ENCODE measurements around the gene TMEM54. TPM values are rescaled to one million over a fixed set of nuclear protein-coding genes. Genes with fewer than 3 reads are reported as not detected.

Gene TMEM54
- total RNA-seq, 1 donor from 2014 or later: 41.9 TPM

DNA sequence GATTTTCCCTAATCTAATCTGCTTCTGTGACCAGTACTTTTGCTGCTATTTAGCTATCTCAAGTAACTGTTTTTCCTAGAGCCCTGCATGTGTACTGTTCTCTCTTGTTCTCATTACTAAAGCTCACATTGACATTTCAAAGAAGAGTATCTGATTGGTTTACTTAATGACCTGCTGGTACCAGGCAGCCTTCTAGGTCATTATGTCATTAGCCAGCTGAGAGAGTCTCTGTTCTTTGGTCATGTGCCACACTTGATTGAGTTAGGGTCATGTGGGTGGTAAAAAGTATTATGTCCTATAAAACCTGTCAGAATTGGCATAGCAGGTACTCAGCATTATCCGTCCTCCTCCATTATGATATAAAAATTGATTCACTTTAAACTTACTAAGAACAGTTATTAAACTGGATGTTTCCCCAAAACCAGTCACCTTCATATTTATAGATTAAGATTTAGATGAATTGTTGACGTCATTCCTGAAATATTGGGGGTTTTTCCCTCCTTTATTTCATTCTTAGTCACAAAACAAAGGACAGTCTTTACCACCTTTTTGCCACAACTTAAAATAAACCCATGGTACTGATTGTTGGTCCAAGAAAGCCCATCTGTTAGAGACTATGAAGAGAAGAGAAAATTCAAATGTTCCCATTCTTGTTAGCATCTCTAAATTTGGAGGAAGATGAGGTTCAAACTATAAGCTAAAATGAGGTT is 52.7 kb downstream of the TMEM54 start:
- ATAC-seq: no peak
- Histone ChIP-seq H3K36me3 (peaks cover 54% of the 10 kb centered on the region), H3K4me3 (no peak overlapping the region), H3K4me1 (no peaks in the 10 kb centered on the region), H3K27ac (no peak overlapping the region), H3K9me3 (no peaks in the 10 kb centered on the region), H3K27me3 (no peaks in the 10 kb centered on the region)
- no peak for DNase-seq
- intact Hi-C loops (cut with DNase I): no loop called here
- TF ChIP-seq, protein P1, sequence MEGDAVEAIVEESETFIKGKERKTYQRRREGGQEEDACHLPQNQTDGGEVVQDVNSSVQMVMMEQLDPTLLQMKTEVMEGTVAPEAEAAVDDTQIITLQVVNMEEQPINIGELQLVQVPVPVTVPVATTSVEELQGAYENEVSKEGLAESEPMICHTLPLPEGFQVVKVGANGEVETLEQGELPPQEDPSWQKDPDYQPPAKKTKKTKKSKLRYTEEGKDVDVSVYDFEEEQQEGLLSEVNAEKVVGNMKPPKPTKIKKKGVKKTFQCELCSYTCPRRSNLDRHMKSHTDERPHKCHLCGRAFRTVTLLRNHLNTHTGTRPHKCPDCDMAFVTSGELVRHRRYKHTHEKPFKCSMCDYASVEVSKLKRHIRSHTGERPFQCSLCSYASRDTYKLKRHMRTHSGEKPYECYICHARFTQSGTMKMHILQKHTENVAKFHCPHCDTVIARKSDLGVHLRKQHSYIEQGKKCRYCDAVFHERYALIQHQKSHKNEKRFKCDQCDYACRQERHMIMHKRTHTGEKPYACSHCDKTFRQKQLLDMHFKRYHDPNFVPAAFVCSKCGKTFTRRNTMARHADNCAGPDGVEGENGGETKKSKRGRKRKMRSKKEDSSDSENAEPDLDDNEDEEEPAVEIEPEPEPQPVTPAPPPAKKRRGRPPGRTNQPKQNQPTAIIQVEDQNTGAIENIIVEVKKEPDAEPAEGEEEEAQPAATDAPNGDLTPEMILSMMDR (IDR thresholded peaks at IDR 0.05): no peak

Other genes with a start within 250 kb of the TMEM54 start
- gene SYNC, start 198.6 kb downstream of the TMEM54 start, total RNA-seq: 16.9 TPM
- gene YARS1, start 84.0 kb downstream of the TMEM54 start, total RNA-seq: 111 TPM
- gene S100PBP, start 83.7 kb downstream of the TMEM54 start, total RNA-seq: 34.9 TPM
- gene FNDC5, start 30.5 kb downstream of the TMEM54 start, total RNA-seq: 1.5 TPM
- not detected for gene HPCA, start 14.9 kb downstream of the TMEM54 start, total RNA-seq
- gene RNF19B, start 63.4 kb upstream of the TMEM54 start, total RNA-seq: 34.3 TPM
- 106 TPM for gene AK2, start 135.5 kb upstream of the TMEM54 start, total RNA-seq
- 2.3 TPM for gene AZIN2, start 179.8 kb upstream of the TMEM54 start, total RNA-seq